Measurements from ENCODE around the gene TSEN54.
"Not testable (repeated sequence)": the region's sequence is repeated elsewhere in the genome, so short reads cannot be mapped to it uniquely, and the experiment has no call there.

Gene TSEN54

GRCh38 chr17:75516255-75516618, at the start of gene TSEN54:
TSS of gene TSEN54 (plus strand) at chr17:75516528. CDS start at chr17:75516561, 33 bp downstream.
- peak; percentile 80 for DNase-seq (ENCODE audit: low read depth)

DNA sequence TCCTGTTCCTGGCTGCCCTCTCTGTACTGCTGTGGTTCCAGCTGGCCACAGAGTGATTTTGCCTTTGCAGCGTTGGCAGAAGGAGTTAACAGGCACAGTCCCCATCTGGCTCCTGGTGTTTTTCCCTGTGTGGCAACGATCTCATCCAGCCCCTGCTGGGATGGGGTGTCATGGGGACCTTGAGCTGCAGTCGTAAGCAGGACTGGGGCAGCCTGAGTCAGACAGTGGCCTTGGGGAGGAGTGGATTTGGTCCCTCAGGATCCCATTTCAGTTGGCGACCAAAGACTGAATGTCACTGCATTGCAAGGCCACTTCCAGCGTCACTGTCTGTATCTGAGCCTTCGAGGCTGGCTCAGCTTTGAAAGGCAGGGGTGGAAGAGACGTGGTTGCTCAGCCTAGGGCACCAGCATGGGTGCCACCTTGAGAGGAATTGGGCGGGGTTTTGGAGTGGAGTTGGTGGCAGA, 48.0 kb upstream of the TSEN54 start:
- DNase-seq (ENCODE audit: low read depth): no peak

- DNase-seq (ENCODE audit: low read depth): no peak
Measured at GRCh38 chr17:75468779-75469373, 47.5 kb upstream of the TSEN54 start.

- no peak for DNase-seq (ENCODE audit: low read depth)
Measured at GRCh38 chr17:75471207-75471606, 45.1 kb upstream of the TSEN54 start.

GRCh38 chr17:75472119-75472518, 44.2 kb upstream of the TSEN54 start:
- no peak for DNase-seq (ENCODE audit: low read depth)

GRCh38 chr17:75473246-75473645, 43.1 kb upstream of the TSEN54 start:
- DNase-seq (ENCODE audit: low read depth): no peak

DNA sequence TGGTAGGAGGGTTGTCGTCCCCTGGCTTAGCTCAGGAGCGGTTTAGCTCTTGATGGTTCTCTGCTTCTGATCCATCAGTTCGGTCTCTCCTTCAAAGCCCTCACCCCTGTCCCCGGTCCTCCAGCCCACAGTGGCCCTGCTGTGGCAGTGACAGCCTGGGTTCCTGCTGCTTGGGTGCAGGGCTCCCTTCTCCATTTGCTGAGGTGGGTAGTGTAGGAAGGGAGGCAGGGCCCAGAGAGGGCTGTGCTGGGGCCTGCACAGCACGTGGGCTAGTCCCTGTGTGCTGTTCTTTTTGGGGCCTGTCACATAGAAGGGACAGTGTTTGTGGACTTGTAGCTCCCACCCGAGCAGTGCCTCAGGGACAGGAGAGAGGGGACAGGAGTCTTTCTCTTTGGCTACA, 41.6 kb upstream of the TSEN54 start:
- DNase-seq (ENCODE audit: low read depth): no peak

DNA sequence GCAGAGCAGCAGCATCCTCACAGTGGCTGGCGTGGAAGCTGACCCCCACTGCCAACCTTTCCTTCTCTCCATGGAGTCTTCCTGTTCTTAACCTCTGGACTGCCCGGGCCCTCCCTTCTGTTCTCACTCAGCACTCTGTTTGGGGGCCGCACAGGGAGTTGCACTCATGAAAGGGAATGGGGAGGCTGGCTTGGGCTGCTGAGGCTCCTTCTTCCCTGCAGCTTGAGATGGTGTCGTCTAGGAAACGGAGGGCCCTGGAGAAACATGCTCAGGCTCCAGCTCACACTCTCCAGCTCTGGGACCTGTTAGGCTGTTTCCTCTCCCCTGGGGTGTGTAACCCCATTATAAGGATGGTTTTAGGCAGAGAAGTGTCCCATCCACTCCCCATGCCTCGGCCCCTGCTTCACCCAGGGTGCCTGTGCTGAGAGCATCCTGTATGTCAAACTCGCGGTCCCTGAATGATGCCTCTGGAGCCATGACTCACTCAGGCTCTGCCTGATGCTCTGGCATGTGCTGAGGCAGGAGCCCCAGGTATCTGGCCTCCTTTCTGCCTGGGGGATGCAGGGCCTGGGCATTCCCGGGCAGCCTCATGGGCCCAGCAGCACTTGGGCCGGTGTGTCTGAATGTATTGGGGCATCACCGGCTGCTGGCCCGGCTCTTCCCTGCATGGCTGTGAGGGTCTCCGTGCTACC, 41.0 kb upstream of the TSEN54 start:
- no peak for DNase-seq (ENCODE audit: low read depth)

GRCh38 chr17:75475851-75476250, 40.5 kb upstream of the TSEN54 start:
- no peak for DNase-seq (ENCODE audit: low read depth)

DNA sequence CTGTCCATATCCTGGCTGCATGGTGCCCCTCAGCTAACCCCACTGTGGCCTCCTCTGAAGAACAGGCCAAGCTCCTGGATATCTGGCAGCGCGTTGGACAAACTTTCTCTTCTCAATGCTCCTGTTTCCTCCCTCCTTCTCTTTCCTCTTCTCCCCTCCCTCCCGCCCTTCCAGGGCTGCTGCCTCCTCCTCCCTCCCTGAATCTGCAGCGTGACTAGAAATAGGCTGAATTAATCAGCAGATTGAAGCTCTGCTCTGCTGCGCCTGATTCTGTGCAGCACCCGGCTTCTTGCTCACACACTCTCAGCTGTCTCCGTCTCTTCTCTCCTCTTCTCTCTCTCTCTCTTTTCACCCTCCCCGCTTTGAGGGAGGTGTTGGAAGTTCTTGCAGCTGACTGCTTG, 40.1 kb upstream of the TSEN54 start:
- DNase-seq (ENCODE audit: low read depth): peak; percentile 17

GRCh38 chr17:75476752-75477489, 39.4 kb upstream of the TSEN54 start:
- no peak for DNase-seq (ENCODE audit: low read depth)

DNA sequence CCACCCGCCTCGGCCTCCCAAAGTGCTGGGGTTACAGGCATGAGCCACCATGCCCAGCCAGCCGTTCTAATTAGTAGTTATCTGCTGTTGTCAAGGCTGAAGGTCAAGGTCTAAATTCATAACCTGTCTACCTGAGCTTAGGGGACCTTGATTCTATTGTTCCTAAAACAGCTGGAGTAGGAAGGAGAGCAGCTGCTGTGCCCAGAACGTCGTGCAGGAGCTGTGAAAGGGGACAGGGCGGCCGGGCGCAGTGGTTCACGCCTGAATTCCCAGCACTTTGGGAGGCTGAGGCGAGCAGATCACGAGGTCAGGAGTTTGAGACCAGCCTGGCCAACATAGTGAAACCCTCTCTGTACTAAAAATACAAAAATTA, 38.9 kb upstream of the TSEN54 start:
- DNase-seq (ENCODE audit: low read depth): not testable (repeated sequence)

DNA sequence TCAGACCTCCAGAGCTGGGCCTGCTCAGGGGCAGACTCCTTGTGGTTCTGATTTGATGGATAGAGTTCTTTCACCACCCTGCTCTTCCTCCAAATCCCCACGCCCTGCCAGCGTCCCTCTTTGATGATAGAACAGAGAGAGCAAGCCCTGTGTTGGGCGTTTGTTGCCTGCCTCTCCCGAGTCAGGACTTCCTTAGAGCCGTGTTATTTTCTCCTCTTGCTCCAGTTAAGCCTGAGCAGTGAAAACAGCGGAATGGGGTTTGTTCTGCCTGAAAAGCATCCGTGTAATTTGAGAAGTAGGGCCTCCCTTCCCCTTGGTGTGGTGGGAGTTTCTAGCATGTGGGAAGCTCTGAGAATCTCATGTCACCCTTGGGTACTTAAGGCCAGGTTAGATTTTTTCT, 37.8 kb upstream of the TSEN54 start:
- DNase-seq (ENCODE audit: low read depth): no peak

- DNase-seq (ENCODE audit: low read depth): no peak
Measured at GRCh38 chr17:75480281-75480680, 36.0 kb upstream of the TSEN54 start.

GRCh38 chr17:75481194-75482068, 34.9 kb upstream of the TSEN54 start:
- no peak for DNase-seq (ENCODE audit: low read depth)

- DNase-seq (ENCODE audit: low read depth): no peak
Measured at GRCh38 chr17:75482098-75482942, 34.0 kb upstream of the TSEN54 start.

DNA sequence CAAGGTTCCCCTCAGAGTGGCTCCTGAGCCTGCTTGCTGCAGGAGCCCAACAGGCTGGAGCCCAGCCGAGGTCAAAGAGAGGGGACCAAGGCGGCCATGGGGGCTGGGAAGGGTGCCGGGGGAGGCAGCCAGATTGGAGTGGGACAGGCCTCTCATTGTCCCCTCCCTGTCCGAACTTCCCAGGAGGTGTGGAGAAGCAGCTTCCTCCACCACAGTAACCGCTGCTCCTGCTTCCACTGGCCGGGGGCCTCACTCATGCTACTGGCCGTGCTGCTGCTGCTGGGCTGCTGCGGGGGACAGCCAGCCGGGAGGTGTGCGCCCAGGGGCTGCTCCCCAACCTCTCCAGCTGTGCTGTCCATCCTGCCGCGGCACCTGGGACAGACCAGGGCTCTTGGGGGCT, 30.6 kb upstream of the TSEN54 start:
- DNase-seq (ENCODE audit: low read depth): no peak

DNA sequence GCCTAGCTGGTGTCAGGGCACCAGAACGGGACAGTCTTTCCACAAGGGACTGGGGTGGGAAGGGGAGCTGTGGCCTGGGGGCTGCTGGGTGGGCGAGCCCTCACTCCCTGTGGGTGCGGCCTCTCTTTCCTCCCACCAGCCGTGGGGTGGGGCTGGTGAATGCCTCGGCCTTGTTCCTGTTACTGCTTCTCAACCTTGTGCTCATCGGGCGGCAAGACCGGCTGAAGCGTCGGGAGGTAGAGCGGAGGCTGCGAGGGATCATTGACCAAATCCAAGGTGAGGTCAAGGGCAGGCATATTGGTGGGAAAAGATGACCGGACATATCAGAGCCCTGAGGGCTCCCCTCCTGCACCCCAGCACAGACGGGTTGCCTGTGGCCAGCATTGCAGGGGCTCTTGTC, 30.2 kb upstream of the TSEN54 start:
- no peak for DNase-seq (ENCODE audit: low read depth)

DNA sequence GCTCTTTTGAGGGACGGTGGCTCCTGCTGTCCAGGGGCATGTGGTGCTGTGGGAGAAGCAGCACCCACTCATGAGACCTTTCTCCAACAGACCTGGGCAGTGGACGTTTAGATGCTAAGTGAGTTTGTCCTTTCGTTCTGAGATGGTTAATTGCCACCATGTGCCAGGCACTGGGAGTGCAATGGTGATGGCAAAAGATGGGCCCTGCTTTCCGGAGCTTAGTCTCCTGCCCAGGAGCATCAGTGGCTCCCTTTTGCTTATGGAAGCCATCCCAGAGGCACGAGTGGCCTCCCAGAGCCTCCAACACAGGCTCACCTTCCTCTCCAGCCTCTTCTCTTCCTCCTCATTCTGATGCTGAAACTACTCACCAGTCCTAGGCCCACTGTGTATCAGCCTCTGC, 29.4 kb upstream of the TSEN54 start:
- DNase-seq (ENCODE audit: low read depth): no peak

- DNase-seq (ENCODE audit: low read depth): no peak
Measured at GRCh38 chr17:75487351-75488070, 28.8 kb upstream of the TSEN54 start.
